Activated CD8-positive, alpha-beta T cell treated with anti-CD3 and anti-CD28 coated beads, Interleukin-2, amount 10 ng/mL, durations not matched to agents 7 days and 5 days (primary cell): ENCODE results near the gene CTNND2. TPM values are rescaled to one million over a fixed set of nuclear protein-coding genes. Genes with fewer than 3 reads are reported as not detected.

ENCODE experiments used
- ATAC-seq: fragments of 150-1000 bp; cut with Tn5 transposase; one replicate; pipeline ENCODE4 v1.10.0; 2021; ENCODE audit warnings: moderate library complexity
- CTCF ChIA-PET: fragments of 350-600 bp; sonication (Branson Sonifier 250); formaldehyde crosslinking; loops from one replicate; lab custom pipeline; 2021; ENCODE audit warnings: antibody characterized with exemption; lab: Charles Lee
- POLR2A ChIA-PET: fragments of 350-600 bp; sonication (Branson Sonifier 250); formaldehyde crosslinking; loops from one replicate; lab custom pipeline; 2021; ENCODE audit warnings: antibody characterized with exemption; lab: Charles Lee
- DNase-seq: peaks from one replicate; pipeline ENCODE4 v3.0.0-alpha.2; 2020
- H3K27ac Mint-ChIP-seq: one replicate; pipeline ENCODE4 v1.8.0; 2021; ENCODE audit warnings: mild to moderate bottlenecking, mixed read lengths
- H3K27me3 Mint-ChIP-seq: one replicate; pipeline ENCODE4 v1.8.0; 2021; ENCODE audit warnings: low read depth, mixed read lengths
- H3K36me3 Mint-ChIP-seq: one replicate; pipeline ENCODE4 v1.8.0; 2021; ENCODE audit warnings: low read depth, mixed read lengths
- H3K4me1 Mint-ChIP-seq: one replicate; pipeline ENCODE4 v1.8.0; 2021; ENCODE audit warnings: low read depth, mixed read lengths
- H3K4me3 Mint-ChIP-seq: one replicate; pipeline ENCODE4 v1.8.0; 2021; ENCODE audit warnings: mild to moderate bottlenecking, mixed read lengths
- H3K9me3 Mint-ChIP-seq: one replicate; pipeline ENCODE4 v1.8.0; 2022; ENCODE audit warnings: mixed read lengths; ENCODE audit not compliant: insufficient read depth
- total RNA-seq, 2 experiments: library from RNA; stranded (reverse); gene quantifications; one replicate each; pipeline ENCODE4 v1.2.3, GENCODE V29; 2021

The CTNND2 gene
- total RNA-seq, 2 experiments from 2014 or later, result not detected

DNA sequence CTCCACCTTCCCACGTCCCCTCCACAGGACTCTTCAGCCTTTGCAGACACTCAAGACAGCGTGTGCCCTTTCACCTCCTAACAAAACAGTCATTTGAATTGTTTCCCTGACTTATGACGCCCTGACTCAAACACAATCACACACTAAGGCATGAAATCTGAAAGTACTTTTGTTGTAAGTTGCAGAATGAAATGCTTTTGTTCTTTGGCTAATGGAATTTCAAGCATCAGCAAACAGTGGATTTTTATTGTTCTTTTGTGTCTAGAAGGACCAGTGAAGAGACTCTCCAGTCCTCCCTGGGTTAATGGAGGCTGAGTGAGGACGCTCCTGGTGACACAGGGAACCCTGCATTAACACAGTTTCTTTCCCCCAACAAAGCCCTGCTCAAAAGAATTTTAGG is 380.1 kb downstream of the CTNND2 start:
- POLR2A ChIA-PET, result no interaction called here
- ATAC-seq (no peak), DNase-seq (no peak)
- no peaks in the 10 kb centered on the region for H3K4me1 Mint-ChIP-seq
- no peaks in the 10 kb centered on the region for H3K9me3 Mint-ChIP-seq
- H3K4me3 Mint-ChIP-seq, result no peak overlapping the region
- H3K27ac Mint-ChIP-seq, result no peak overlapping the region
- H3K27me3 Mint-ChIP-seq, result no peaks in the 10 kb centered on the region
- H3K36me3 Mint-ChIP-seq, result no peaks in the 10 kb centered on the region
- CTCF ChIA-PET, result no interaction called here

DNA sequence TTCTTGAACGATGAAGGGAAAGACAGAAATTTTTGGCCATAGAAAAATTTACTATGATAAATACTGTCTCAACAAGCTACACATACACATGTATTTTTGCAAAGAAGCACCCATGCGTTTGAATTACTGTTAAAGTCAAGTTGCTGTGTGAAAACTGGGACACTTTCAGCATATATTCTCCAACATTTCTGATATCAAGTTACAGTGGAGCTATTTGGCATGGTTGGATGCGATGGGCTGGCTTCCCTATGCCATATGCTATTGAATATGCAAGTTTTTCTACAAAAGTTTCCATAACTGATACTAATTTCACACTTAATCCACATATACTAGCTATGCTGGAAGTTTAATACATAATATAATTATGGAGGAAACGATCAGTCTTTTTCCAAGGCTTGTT is 381.4 kb downstream of the CTNND2 start:
- H3K27me3 Mint-ChIP-seq, result no peaks in the 10 kb centered on the region

DNA sequence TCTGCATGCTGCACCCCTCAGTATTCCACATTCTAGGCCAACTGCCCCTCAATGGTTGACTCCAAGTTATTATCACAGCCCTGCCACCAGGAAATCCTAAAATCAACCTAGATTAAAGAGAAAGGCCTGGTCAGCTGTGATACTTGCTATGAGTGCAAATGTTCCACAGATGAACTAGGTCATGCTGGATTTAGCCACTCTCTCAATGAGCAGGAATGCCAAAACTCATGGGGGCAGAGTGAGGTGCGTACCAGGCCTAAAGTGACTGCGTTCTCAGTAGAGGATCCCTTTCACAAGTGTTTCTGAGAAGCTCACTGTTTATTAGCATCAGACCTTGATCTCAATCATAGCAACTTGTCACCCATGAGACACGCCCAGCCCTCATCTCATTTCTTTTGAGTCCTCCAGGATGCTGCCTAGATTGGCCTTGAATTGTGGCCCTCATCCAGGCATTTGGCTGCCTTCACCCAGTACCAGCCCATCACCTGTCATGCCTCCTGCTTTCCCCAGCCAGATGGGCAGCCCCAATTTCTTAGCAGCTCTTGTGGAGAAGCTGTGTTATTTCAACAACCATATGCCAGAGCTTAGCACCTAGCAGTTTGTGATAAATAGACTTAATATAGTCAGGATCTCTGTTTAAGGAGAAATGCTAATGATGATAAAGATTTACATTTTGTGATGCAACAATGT is 383.9 kb downstream of the CTNND2 start:
- Mint-ChIP-seq H3K36me3 (no peaks in the 10 kb centered on the region), H3K27me3 (no peaks in the 10 kb centered on the region), H3K4me1 (no peaks in the 10 kb centered on the region), H3K4me3 (no peak overlapping the region), H3K9me3 (no peaks in the 10 kb centered on the region), H3K27ac (no peak overlapping the region)
- POLR2A ChIA-PET, result interaction anchor here (0.6 kb wide), 1 partner anchor 229 kb away, joined by 3 read pairs; no protein-coding TSS in a partner anchor
- ATAC-seq (no peak), DNase-seq (no peak)
- CTCF ChIA-PET, result no interaction called here

More for the DNA sequence above, 381.4 kb downstream of the CTNND2 start:
- Mint-ChIP-seq H3K27ac (no peak overlapping the region), H3K4me1 (no peaks in the 10 kb centered on the region), H3K9me3 (no peaks in the 10 kb centered on the region), H3K4me3 (no peak overlapping the region), H3K36me3 (no peaks in the 10 kb centered on the region)
- ChIA-PET CTCF (no interaction called here), POLR2A (no interaction called here)
- no peak for DNase-seq
- ATAC-seq, result no peak

DNA sequence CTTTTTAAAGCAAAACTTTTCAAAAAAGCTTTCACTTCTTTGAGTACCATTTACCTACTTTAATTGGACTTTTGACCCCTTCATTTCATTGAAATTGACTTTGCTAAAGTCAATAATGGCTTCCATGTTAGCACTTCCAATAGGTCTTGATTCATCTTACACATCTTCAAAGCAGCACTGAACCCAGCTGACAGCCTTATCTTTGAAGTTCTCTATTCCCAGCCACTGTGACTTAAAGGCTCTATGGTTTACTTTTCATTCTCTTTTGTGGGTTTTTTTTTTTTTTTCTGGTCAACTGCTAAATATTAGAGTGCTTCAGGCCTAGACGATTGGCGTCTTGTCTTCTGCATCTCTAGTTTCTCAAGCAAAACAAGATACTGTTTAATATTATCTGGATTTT is 385.0 kb downstream of the CTNND2 start:
- H3K27me3 Mint-ChIP-seq, result no peaks in the 10 kb centered on the region
- no peaks in the 10 kb centered on the region for H3K9me3 Mint-ChIP-seq
- ChIA-PET CTCF (no interaction called here), POLR2A (no interaction called here)
- H3K36me3 Mint-ChIP-seq, result no peaks in the 10 kb centered on the region
- DNase-seq (no peak), ATAC-seq (no peak)
- no peak overlapping the region for H3K4me3 Mint-ChIP-seq
- H3K4me1 Mint-ChIP-seq, result no peaks in the 10 kb centered on the region
- H3K27ac Mint-ChIP-seq, result no peak overlapping the region

DNA sequence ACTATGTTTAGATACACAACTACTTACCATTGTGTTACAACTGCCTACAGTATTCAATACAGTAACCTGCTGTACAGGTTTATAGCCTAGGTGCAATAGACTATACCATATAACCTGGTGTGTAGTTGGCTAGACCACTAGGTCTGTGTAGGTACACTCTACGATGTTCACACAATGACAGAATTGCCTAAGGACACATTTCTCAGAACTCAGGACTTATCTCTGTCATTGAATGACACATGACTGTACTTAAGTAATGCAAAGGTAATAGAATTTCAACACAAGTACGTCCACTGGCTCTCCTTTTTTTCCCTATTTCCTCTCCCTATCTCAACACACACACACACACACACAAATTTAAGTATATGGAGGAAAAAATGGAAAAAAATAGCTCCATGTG is 385.6 kb downstream of the CTNND2 start:
- Mint-ChIP-seq H3K9me3 (no peaks in the 10 kb centered on the region), H3K4me3 (no peak overlapping the region), H3K27ac (no peak overlapping the region), H3K4me1 (no peaks in the 10 kb centered on the region), H3K27me3 (no peaks in the 10 kb centered on the region), H3K36me3 (no peaks in the 10 kb centered on the region)
- no peak for ATAC-seq
- no peak for DNase-seq
- ChIA-PET POLR2A (no interaction called here), CTCF (no interaction called here)

DNA sequence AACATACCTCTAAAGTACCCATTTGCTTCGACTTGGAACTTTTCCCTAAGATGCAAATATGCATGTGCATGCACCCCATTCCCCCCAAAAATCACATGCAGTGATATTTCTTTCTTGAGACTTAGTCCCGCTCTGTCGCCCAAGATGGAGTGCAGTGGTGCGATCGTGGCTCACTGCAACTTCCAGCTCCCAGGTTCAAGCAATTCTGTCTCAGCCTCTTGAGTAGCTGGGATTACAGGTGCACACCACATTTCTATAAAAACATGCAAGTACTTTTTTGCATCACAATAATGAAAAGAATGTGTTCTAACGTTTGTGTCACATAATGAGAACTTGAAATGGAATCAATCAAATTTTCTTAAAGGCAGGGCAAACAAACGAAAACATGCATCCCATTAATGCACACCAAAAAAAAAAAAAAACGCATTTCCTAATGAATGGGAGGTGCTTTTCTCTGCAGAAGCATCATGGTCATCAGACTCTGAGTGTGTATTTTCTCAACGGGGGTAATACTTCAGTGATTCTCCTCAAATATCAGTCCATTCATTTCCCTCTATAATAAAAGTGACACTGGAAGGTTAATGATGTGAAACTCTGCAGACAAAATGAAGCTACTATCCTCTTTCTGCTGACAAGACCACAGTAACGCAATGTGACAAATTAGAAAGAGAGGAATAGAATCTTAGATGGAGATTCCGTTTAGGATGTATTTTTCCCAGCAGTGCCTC is 389.4 kb downstream of the CTNND2 start:
- Mint-ChIP-seq H3K36me3 (no peaks in the 10 kb centered on the region), H3K27ac (no peak overlapping the region), H3K4me3 (no peak overlapping the region), H3K9me3 (no peaks in the 10 kb centered on the region), H3K27me3 (no peaks in the 10 kb centered on the region), H3K4me1 (no peaks in the 10 kb centered on the region)
- ATAC-seq (no peak), DNase-seq (no peak)
- ChIA-PET CTCF (no interaction called here), POLR2A (no interaction called here)

DNA sequence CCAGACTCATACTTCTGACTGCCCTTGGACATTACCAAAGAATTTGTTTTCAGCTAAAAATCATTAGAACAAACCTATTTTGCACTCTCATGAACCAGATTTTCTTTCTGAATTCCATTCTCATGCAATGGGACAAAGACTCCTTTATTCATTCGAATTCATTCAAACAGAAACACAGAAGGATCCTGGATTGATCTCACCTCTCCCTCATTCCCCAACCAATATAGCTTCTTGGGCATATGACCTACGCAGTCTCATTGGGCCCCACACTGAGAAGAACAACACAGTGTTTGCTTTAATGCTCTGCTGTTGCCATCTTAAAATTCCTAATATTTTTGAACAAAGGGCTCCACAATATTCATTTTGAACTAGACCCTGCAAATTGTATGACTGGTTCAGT is 392.4 kb downstream of the CTNND2 start:
- DNase-seq (no peak), ATAC-seq (no peak)
- POLR2A ChIA-PET, result no interaction called here
- Mint-ChIP-seq H3K4me3 (no peak overlapping the region), H3K9me3 (no peaks in the 10 kb centered on the region), H3K27ac (no peak overlapping the region), H3K4me1 (no peaks in the 10 kb centered on the region), H3K36me3 (no peaks in the 10 kb centered on the region), H3K27me3 (no peaks in the 10 kb centered on the region)
- CTCF ChIA-PET, result no interaction called here

DNA sequence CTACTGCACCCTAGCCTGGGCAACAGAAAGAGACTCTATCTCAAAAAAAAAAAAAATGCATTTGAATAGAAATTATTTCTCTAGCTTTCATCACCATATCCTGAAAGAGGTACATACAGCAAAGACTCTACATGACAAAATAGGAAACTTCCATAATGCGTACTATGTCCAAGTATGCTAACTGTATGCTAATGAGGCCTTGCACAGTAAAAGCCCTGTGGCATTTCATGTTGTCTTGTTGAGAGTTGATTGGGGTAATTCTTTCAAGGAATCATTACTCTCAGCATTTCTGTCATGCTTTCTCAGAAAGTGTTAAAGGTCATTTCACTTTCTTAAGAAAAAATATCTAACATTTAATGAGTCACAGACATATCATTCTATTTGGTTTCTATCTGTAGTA is 393.4 kb downstream of the CTNND2 start:
- H3K9me3 Mint-ChIP-seq, result no peaks in the 10 kb centered on the region
- no peak overlapping the region for H3K4me3 Mint-ChIP-seq
- DNase-seq (no peak), ATAC-seq (no peak)
- H3K36me3 Mint-ChIP-seq, result no peaks in the 10 kb centered on the region
- ChIA-PET CTCF (no interaction called here), POLR2A (interaction anchor here (0.6 kb wide), 1 partner anchor 236 kb away, joined by 3 read pairs; no protein-coding TSS in a partner anchor)
- no peaks in the 10 kb centered on the region for H3K27me3 Mint-ChIP-seq
- no peaks in the 10 kb centered on the region for H3K4me1 Mint-ChIP-seq
- H3K27ac Mint-ChIP-seq, result no peak overlapping the region

DNA sequence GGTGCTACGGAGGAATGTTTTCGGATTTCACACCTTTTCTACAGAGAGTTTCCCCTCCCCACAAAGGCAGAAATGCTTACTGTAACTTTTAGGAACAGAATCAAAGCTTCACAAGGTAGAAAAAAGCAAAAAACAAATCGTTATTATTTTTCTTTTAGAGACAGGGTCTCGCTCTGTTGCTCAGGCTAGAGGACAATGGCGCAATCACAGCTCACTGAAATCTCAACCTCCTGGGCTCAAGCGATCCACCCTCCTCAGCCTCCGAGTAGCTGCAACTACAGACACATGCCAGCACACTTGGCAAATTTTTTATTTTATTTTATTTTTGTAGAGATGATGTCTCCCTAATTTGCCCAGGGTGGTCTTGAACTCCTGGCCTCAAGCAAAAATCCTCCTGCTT is 394.5 kb downstream of the CTNND2 start:
- H3K27me3 Mint-ChIP-seq, result no peaks in the 10 kb centered on the region
- no peak overlapping the region for H3K27ac Mint-ChIP-seq
- H3K9me3 Mint-ChIP-seq, result no peaks in the 10 kb centered on the region
- H3K4me1 Mint-ChIP-seq, result no peaks in the 10 kb centered on the region
- ChIA-PET POLR2A (no interaction called here), CTCF (no interaction called here)
- no peaks in the 10 kb centered on the region for H3K36me3 Mint-ChIP-seq
- ATAC-seq (no peak), DNase-seq (no peak)
- H3K4me3 Mint-ChIP-seq, result no peak overlapping the region

DNA sequence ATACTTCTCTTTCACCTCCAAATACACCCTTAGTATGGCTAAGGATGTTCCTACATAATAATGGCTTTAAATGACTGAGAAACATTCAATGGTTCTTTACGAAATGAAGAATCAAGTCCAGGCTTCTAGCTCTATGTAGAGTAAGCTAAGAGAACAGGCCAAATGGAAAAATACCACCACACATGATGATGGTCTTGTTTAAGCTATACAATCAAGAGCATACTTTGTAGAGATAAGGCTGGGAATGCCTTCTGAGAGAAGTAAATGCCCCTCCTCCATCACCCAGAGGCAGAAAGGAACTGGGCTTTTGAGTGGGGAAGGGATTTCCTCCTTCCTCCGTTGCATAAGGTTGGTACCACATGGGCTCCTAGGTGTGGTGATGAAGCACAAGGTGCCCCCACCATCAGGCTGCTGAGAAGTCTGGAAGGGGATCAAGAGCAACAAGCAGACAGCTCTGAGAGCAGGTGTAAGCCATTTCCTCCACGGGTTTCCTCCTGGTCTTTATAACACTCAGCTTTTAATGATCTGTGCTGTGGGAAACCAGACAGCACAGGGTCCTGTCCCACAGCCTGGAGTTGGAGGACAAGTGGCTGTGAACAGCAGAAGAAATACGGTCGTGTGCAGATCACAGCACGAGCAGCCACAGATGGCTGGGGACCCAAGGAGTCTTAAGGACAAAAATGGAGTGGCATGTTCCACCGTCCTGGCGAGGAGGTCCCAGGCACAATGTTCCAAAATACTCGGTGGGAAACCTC is 396.9 kb downstream of the CTNND2 start:
- CTCF ChIA-PET, result no interaction called here
- no peaks in the 10 kb centered on the region for H3K27me3 Mint-ChIP-seq
- no peak for ATAC-seq

DNA sequence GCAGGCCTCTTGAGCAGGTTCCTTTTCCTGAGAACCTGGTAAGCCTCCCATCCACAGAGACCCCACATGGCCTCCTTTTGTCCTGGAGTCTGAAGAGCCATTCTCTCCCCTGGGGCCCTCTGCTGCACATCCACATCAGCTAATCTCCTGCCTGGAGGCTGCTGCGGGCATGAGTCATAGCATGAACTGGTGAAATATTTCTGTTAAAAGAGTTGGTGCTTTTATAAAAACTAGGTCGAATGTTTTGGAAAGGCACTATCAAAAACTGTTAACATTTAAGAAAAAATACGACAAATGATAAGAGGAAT is 399.4 kb downstream of the CTNND2 start:
- H3K9me3 Mint-ChIP-seq, result no peaks in the 10 kb centered on the region
- no peaks in the 10 kb centered on the region for H3K4me1 Mint-ChIP-seq
- H3K27ac Mint-ChIP-seq, result no peak overlapping the region
- DNase-seq (no peak), ATAC-seq (no peak)
- H3K4me3 Mint-ChIP-seq, result no peak overlapping the region
- ChIA-PET POLR2A (no interaction called here), CTCF (no interaction called here)
- no peaks in the 10 kb centered on the region for H3K36me3 Mint-ChIP-seq
- no peaks in the 10 kb centered on the region for H3K27me3 Mint-ChIP-seq

More for the DNA sequence above, 396.9 kb downstream of the CTNND2 start:
- no peak for DNase-seq
- POLR2A ChIA-PET, result no interaction called here
- H3K4me1 Mint-ChIP-seq, result no peaks in the 10 kb centered on the region
- no peak overlapping the region for H3K4me3 Mint-ChIP-seq
- H3K36me3 Mint-ChIP-seq, result no peaks in the 10 kb centered on the region
- no peaks in the 10 kb centered on the region for H3K9me3 Mint-ChIP-seq
- H3K27ac Mint-ChIP-seq, result no peak overlapping the region
